HFFc6 (cell line): ENCODE results near the gene ZNF121. TPM values are rescaled to one million over a fixed set of nuclear protein-coding genes. Genes with fewer than 3 reads are reported as not detected.

Experiments used
- DNase-seq: peaks from one replicate; pipeline ENCODE4 v3.0.0-alpha.2; 2018
- H3K27ac Mint-ChIP-seq: 2 replicates; pipeline ENCODE4 v1.8.0; 2020; ENCODE audit warnings: mild to moderate bottlenecking, mixed read lengths
- H3K27me3 Mint-ChIP-seq: 2 replicates; pipeline ENCODE4 v1.8.0; 2021; ENCODE audit warnings: mild to moderate bottlenecking, moderate library complexity, mixed read lengths; ENCODE audit not compliant: insufficient read depth
- H3K36me3 Mint-ChIP-seq: 2 replicates; pipeline ENCODE4 v1.8.0; 2021; ENCODE audit warnings: low read depth, mixed read lengths
- H3K4me1 Mint-ChIP-seq: 2 replicates; pipeline ENCODE4 v1.8.0; 2020; ENCODE audit warnings: low read depth, mixed read lengths
- H3K4me3 Mint-ChIP-seq: 2 replicates; pipeline ENCODE4 v1.8.0; 2020; ENCODE audit warnings: mild to moderate bottlenecking, moderate library complexity, mixed read lengths
- H3K9me3 Mint-ChIP-seq: 2 replicates; pipeline ENCODE4 v1.8.0; 2020; ENCODE audit warnings: mild to moderate bottlenecking, mixed read lengths
- CTCF ChIP-seq: fragments of 200-600 bp; sonication (generic); IDR thresholded peaks from 2 replicates; pipeline ENCODE4 v1.5.0; 2021; ENCODE audit warnings: antibody characterized with exemption, mild to moderate bottlenecking
- total RNA-seq, 6 experiments: library from RNA; stranded (reverse); fragmentation: NEBNext Ultra II Directional; extraction: Animal tissue kit (Norgen Biotek cat#: 25700); gene quantifications; 2 replicates in 1 of 6; 3 replicates in 5 of 6; pipeline ENCODE4 v1.2.3, GENCODE V29; 2021

Gene ZNF121
- total RNA-seq, 6 experiments from 2014 or later: 20.9 to 30.9 (median 23.9) TPM

GRCh38 chr19:9528757-9529336 is 55.5 kb downstream of the ZNF121 start:
- Mint-ChIP-seq H3K27me3 (peaks cover 5% of the 10 kb centered on the region), H3K4me3 (no peak overlapping the region), H3K9me3 (peaks cover 99% of the 10 kb centered on the region), H3K4me1 (no peaks in the 10 kb centered on the region), H3K27ac (no peak overlapping the region), H3K36me3 (peaks cover 97% of the 10 kb centered on the region)
- peak; percentile 14 for DNase-seq
- no peak for TF ChIP-seq CTCF

- Mint-ChIP-seq H3K9me3 (peaks cover 91% of the 10 kb centered on the region), H3K4me3 (no peak overlapping the region), H3K27me3 (no peaks in the 10 kb centered on the region; the same call in 1 of the 2 replicates), H3K36me3 (peaks cover 70% of the 10 kb centered on the region), H3K27ac (no peak overlapping the region), H3K4me1 (no peaks in the 10 kb centered on the region)
- DNase-seq: peak; percentile 2
- no peak for TF ChIP-seq CTCF
Observed at GRCh38 chr19:9523885-9524474, 60.3 kb downstream of the ZNF121 start.

Other genes starting within 250 kb of the ZNF121 start
- 1 to 10 TPM in 2 of 6 experiments, under 1 TPM in 4; 0.66 to 1.3 (median 0.91) TPM for gene ZNF177, start 221.5 kb downstream of the ZNF121 start, total RNA-seq
- gene ZNF266, start 148.9 kb downstream of the ZNF121 start, total RNA-seq: 1 to 10 TPM; 6.3 to 7.8 (median 7.0) TPM
- gene ZNF560, start 85.9 kb downstream of the ZNF121 start, total RNA-seq: under 1 TPM in 5 of 6 experiments, not detected in 1; 0.07 to 0.28 (median 0.14) TPM
- 10 to 100 TPM; 12.7 to 15.7 (median 15.0) TPM for gene ZNF426, start 45.9 kb downstream of the ZNF121 start, total RNA-seq
- gene ZNF561, start 36.7 kb upstream of the ZNF121 start, total RNA-seq: 10 to 100 TPM; 25.0 to 31.6 (median 26.3) TPM
- 10 to 100 TPM; 15.3 to 21.9 (median 18.7) TPM for gene ZNF562, start 90.6 kb upstream of the ZNF121 start, total RNA-seq
- gene ZNF846, start 184.2 kb upstream of the ZNF121 start, total RNA-seq: 1 to 10 TPM; 3.9 to 6.2 (median 4.9) TPM
- 10 to 100 TPM; 25.2 to 29.0 (median 27.2) TPM for gene FBXL12, start 234.6 kb upstream of the ZNF121 start, total RNA-seq
- 100 to 1,000 TPM; 365 to 483 (median 418) TPM for gene UBL5, start 243.4 kb upstream of the ZNF121 start, total RNA-seq